8988T (cell line): ENCODE data around the gene EML6.
"Not testable (repeated sequence)": the region's sequence is repeated elsewhere in the genome, so short reads cannot be mapped to it uniquely, and the experiment has no call there.

ENCODE experiments used
- DNase-seq: peaks from one replicate; pipeline ENCODE4 v3.0.0; 2011

Gene EML6

GRCh38 chr2:54723131-54723995 lies at the start of gene EML6:
Gene EML6 (plus strand): TSS chr2:54723662. CDS start chr2:54725062, 1,400 bp downstream.
- peak; percentile 99 for DNase-seq

GRCh38 chr2:54675281-54675680 lies 48.2 kb upstream of the EML6 start:
- no peak for DNase-seq

GRCh38 chr2:54675738-54676137 lies 47.7 kb upstream of the EML6 start:
- no peak for DNase-seq

GRCh38 chr2:54676656-54677055 lies 46.8 kb upstream of the EML6 start:
- DNase-seq, result no peak

- no peak for DNase-seq
These were observed 45.8 kb upstream of the EML6 start for GRCh38 chr2:54677476-54678265.

GRCh38 chr2:54678719-54679118 lies 44.7 kb upstream of the EML6 start:
- DNase-seq, result no peak

GRCh38 chr2:54680397-54681041 lies 42.9 kb upstream of the EML6 start:
- DNase-seq, result no peak

GRCh38 chr2:54681416-54681815 lies 42.0 kb upstream of the EML6 start:
- DNase-seq, result no peak

GRCh38 chr2:54683596-54683995 lies 39.9 kb upstream of the EML6 start:
- DNase-seq, result no peak

GRCh38 chr2:54685263-54685775 lies 38.1 kb upstream of the EML6 start:
- no peak for DNase-seq

GRCh38 chr2:54687595-54688152 lies 35.8 kb upstream of the EML6 start:
- DNase-seq, result no peak

- DNase-seq, result no peak
These were observed 31.9 kb upstream of the EML6 start for GRCh38 chr2:54691445-54692135.

GRCh38 chr2:54692556-54692955 lies 30.9 kb upstream of the EML6 start:
- DNase-seq, result no peak

- DNase-seq, result no peak
These were observed 28.1 kb upstream of the EML6 start for GRCh38 chr2:54695378-54695777.

GRCh38 chr2:54697934-54698333 lies 25.5 kb upstream of the EML6 start:
- no peak for DNase-seq

- DNase-seq, result not testable (repeated sequence)
These were observed 24.5 kb upstream of the EML6 start for GRCh38 chr2:54698926-54699325.

- no peak for DNase-seq
These were observed 23.8 kb upstream of the EML6 start for GRCh38 chr2:54699665-54700064.

- no peak for DNase-seq
These were observed 22.4 kb upstream of the EML6 start for GRCh38 chr2:54701029-54701428.

- no peak for DNase-seq
These were observed 19.2 kb upstream of the EML6 start for GRCh38 chr2:54704238-54704637.

- DNase-seq, result no peak
These were observed 18.5 kb upstream of the EML6 start for GRCh38 chr2:54704688-54705605.

- no peak for DNase-seq
These were observed 16.8 kb upstream of the EML6 start for GRCh38 chr2:54706622-54707021.
